T-helper 17 cell (primary cell): ENCODE measurements around the gene CLDN20. TPM values are rescaled to one million over a fixed set of nuclear protein-coding genes. Genes with fewer than 3 reads are reported as not detected.
A peak's percentile ranks its signal among the peaks of the same experiment; 100 is the strongest.
"Not testable (repeated sequence)": the region's sequence is repeated elsewhere in the genome, so short reads cannot be mapped to it uniquely, and the experiment has no call there.

Experiments used
- ATAC-seq: fragments of 150-1000 bp; cut with Tn5 transposase; 2 replicates; pipeline ENCODE4 v1.10.0; 2021; ENCODE audit warnings: mild to moderate bottlenecking, moderate library complexity
- DNase-seq, 3 donors: peaks; one replicate each; pipeline versions ENCODE4 v3.0.0 to v3.0.0-alpha.2; 2020 to 2021
- H3K9me3 ChIP-seq: one replicate; pipeline ENCODE4 v1.7.0; 2013; ENCODE audit warnings: low read length, mild to moderate bottlenecking; ENCODE audit not compliant: control insufficient read depth, poor library complexity, severe bottlenecking
- H3K27ac Mint-ChIP-seq: one replicate; pipeline ENCODE4 v1.8.0; 2022; ENCODE audit warnings: mild to moderate bottlenecking, moderate library complexity, mixed read lengths
- H3K27me3 Mint-ChIP-seq: one replicate; pipeline ENCODE4 v1.8.0; 2022; ENCODE audit warnings: mixed read lengths
- H3K36me3 Mint-ChIP-seq: one replicate; pipeline ENCODE4 v1.8.0; 2022; ENCODE audit warnings: low read depth, mixed read lengths
- H3K4me1 Mint-ChIP-seq: one replicate; pipeline ENCODE4 v1.8.0; 2022; ENCODE audit warnings: mild to moderate bottlenecking, mixed read lengths
- H3K4me3 Mint-ChIP-seq: one replicate; pipeline ENCODE4 v1.8.0; 2022; ENCODE audit warnings: mild to moderate bottlenecking, moderate library complexity, mixed read lengths
- total RNA-seq, 4 donors: library from RNA in 2 of 4; stranded (reverse) in 2 of 4; gene quantifications; one replicate each; pipeline ENCODE4 v1.2.3 and lab custom pipeline; 2022 to 2026

CLDN20 gene
- total RNA-seq, 2 donors from 2014 or later = not detected

- ATAC-seq (no peak), DNase-seq (no peak)
- Mint-ChIP-seq H3K4me1 (peaks cover 18% of the 10 kb centered on the region), H3K4me3 (no peak overlapping the region), H3K27me3 (no peaks in the 10 kb centered on the region), H3K27ac (no peak overlapping the region), H3K36me3 (peaks cover 9% of the 10 kb centered on the region)
- no peaks in the 10 kb centered on the region for H3K9me3 ChIP-seq
These were observed 3.6 kb downstream of the CLDN20 start for GRCh38 chr6:155267411-155267810.

- not testable (repeated sequence) for DNase-seq, H3K27me3 Mint-ChIP-seq, H3K36me3 Mint-ChIP-seq, H3K27ac Mint-ChIP-seq, H3K4me3 Mint-ChIP-seq, H3K9me3 ChIP-seq
- peak; percentile 63 for ATAC-seq
- H3K4me1 Mint-ChIP-seq = peaks cover 16% of the 10 kb centered on the region
These were observed 4.5 kb downstream of the CLDN20 start for GRCh38 chr6:155268088-155268867.

- H3K4me1 Mint-ChIP-seq = peaks cover 15% of the 10 kb centered on the region
- H3K9me3 ChIP-seq = no peaks in the 10 kb centered on the region
- no peaks in the 10 kb centered on the region for H3K27me3 Mint-ChIP-seq
- H3K4me3 Mint-ChIP-seq = no peak overlapping the region
- H3K36me3 Mint-ChIP-seq = peaks cover 7% of the 10 kb centered on the region
- ATAC-seq = no peak
- no peak overlapping the region for H3K27ac Mint-ChIP-seq
- no peak for DNase-seq
These were observed 6.0 kb downstream of the CLDN20 start for GRCh38 chr6:155269765-155270164.

GRCh38 chr6:155270561-155271091 lies 6.8 kb downstream of the CLDN20 start:
- no peak for ATAC-seq
- H3K4me3 Mint-ChIP-seq = no peak overlapping the region
- peaks cover 15% of the 10 kb centered on the region for H3K4me1 Mint-ChIP-seq
- no peaks in the 10 kb centered on the region for H3K27me3 Mint-ChIP-seq
- H3K36me3 Mint-ChIP-seq = peaks cover 7% of the 10 kb centered on the region
- no peak overlapping the region for H3K27ac Mint-ChIP-seq
- DNase-seq = no peak
- no peaks in the 10 kb centered on the region for H3K9me3 ChIP-seq

GRCh38 chr6:155271145-155271544 lies 7.3 kb downstream of the CLDN20 start:
- H3K4me3 Mint-ChIP-seq = no peak overlapping the region
- H3K36me3 Mint-ChIP-seq = peaks cover 7% of the 10 kb centered on the region

GRCh38 chr6:155272353-155273232 lies 8.8 kb downstream of the CLDN20 start:
- Mint-ChIP-seq H3K36me3 (peaks cover 7% of the 10 kb centered on the region), H3K27me3 (no peaks in the 10 kb centered on the region), H3K4me1 (peaks cover 15% of the 10 kb centered on the region), H3K27ac (peak overlapping the region; percentile 11), H3K4me3 (no peak overlapping the region)
- no peaks in the 10 kb centered on the region for H3K9me3 ChIP-seq
- no peak for DNase-seq
- no peak for ATAC-seq

More at GRCh38 chr6:155271145-155271544, 7.3 kb downstream of the CLDN20 start:
- DNase-seq (no peak), ATAC-seq (no peak)
- Mint-ChIP-seq H3K4me1 (peaks cover 15% of the 10 kb centered on the region), H3K27me3 (no peaks in the 10 kb centered on the region), H3K27ac (no peak overlapping the region)
- H3K9me3 ChIP-seq = no peaks in the 10 kb centered on the region

- Mint-ChIP-seq H3K4me3 (no peak overlapping the region), H3K27me3 (no peaks in the 10 kb centered on the region), H3K4me1 (peaks cover 15% of the 10 kb centered on the region), H3K36me3 (peaks cover 7% of the 10 kb centered on the region), H3K27ac (no peak overlapping the region)
- no peaks in the 10 kb centered on the region for H3K9me3 ChIP-seq
- DNase-seq (no peak), ATAC-seq (no peak)
These were observed 9.6 kb downstream of the CLDN20 start for GRCh38 chr6:155273431-155273830.

- H3K9me3 ChIP-seq = no peaks in the 10 kb centered on the region
- DNase-seq (no peak), ATAC-seq (no peak)
- Mint-ChIP-seq H3K27me3 (no peaks in the 10 kb centered on the region), H3K27ac (no peak overlapping the region), H3K4me3 (no peak overlapping the region), H3K4me1 (peaks cover 15% of the 10 kb centered on the region), H3K36me3 (peaks cover 7% of the 10 kb centered on the region)
These were observed 10.3 kb downstream of the CLDN20 start for GRCh38 chr6:155274106-155274505.

GRCh38 chr6:155274533-155274932 lies 10.7 kb downstream of the CLDN20 start:
- Mint-ChIP-seq H3K4me3 (no peak overlapping the region), H3K27ac (no peak overlapping the region), H3K27me3 (no peaks in the 10 kb centered on the region), H3K36me3 (peaks cover 7% of the 10 kb centered on the region), H3K4me1 (peaks cover 18% of the 10 kb centered on the region)
- ATAC-seq (no peak), DNase-seq (no peak)
- no peaks in the 10 kb centered on the region for H3K9me3 ChIP-seq

GRCh38 chr6:155275808-155276480 lies 12.1 kb downstream of the CLDN20 start:
- Mint-ChIP-seq H3K27me3 (no peaks in the 10 kb centered on the region), H3K36me3 (peaks cover 6% of the 10 kb centered on the region), H3K27ac (no peak overlapping the region), H3K4me3 (no peak overlapping the region), H3K4me1 (peaks cover 16% of the 10 kb centered on the region)
- no peak for ATAC-seq
- DNase-seq = no peak
- no peaks in the 10 kb centered on the region for H3K9me3 ChIP-seq

GRCh38 chr6:155276638-155277037 lies 12.8 kb downstream of the CLDN20 start:
- Mint-ChIP-seq H3K4me1 (peaks cover 16% of the 10 kb centered on the region), H3K36me3 (peaks cover 6% of the 10 kb centered on the region), H3K27ac (peak overlapping the region; percentile 24), H3K27me3 (no peaks in the 10 kb centered on the region), H3K4me3 (no peak overlapping the region)
- ATAC-seq = no peak
- DNase-seq = no peak
- H3K9me3 ChIP-seq = no peaks in the 10 kb centered on the region

GRCh38 chr6:155278319-155279049 lies 14.7 kb downstream of the CLDN20 start:
- DNase-seq = no peak
- no peaks in the 10 kb centered on the region for H3K9me3 ChIP-seq
- Mint-ChIP-seq H3K4me1 (peaks cover 12% of the 10 kb centered on the region), H3K36me3 (peaks cover 6% of the 10 kb centered on the region), H3K27ac (no peak overlapping the region), H3K4me3 (no peak overlapping the region), H3K27me3 (no peaks in the 10 kb centered on the region)
- ATAC-seq = no peak
